ENCODE results near the gene DMRT3.

DNA sequence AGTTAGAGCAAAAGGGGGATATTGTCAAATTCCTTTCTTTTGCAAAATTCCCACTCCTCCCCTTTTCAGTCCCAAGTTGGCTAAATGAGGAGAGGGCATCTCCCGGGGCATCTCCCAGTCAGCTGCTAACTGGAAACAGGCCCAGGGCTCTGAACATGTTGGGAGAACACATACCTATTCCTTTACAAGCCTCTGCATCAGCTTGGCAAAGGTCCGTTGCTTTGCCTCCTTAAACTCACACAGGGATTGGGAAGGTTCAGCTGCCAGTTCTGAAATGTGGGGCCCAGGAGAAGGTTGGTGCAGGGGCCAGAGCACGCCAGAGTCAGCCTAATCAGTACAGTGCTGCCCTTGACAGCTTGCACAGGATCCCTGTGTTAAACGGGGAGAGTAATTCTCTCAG lies 11.0 kb upstream of the DMRT3 start:
- TF ChIP-seq, protein P1, sequence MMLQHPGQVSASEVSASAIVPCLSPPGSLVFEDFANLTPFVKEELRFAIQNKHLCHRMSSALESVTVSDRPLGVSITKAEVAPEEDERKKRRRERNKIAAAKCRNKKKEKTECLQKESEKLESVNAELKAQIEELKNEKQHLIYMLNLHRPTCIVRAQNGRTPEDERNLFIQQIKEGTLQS (CRISPR knock-in tag; conservative IDR thresholded peaks at IDR 0.05), result no peak
- TF ChIP-seq IRF1 (CRISPR knock-in tag; IDR thresholded peaks at IDR 0.05) (no peak), AR (CRISPR knock-in tag; IDR thresholded peaks at IDR 0.05) (no peak), MYBL2 (CRISPR knock-in tag; IDR thresholded peaks at IDR 0.05) (no peak), ZNF121 (CRISPR knock-in tag; IDR thresholded peaks at IDR 0.05) (no peak), TEAD4 (CRISPR knock-in tag; IDR thresholded peaks at IDR 0.05) (no peak), ATF2 (CRISPR knock-in tag; IDR thresholded peaks at IDR 0.05; ENCODE audit: borderline replicate concordance, low read depth) (no peak), JUN (CRISPR knock-in tag; IDR thresholded peaks at IDR 0.05) (no peak)
- TF ChIP-seq, protein P2, sequence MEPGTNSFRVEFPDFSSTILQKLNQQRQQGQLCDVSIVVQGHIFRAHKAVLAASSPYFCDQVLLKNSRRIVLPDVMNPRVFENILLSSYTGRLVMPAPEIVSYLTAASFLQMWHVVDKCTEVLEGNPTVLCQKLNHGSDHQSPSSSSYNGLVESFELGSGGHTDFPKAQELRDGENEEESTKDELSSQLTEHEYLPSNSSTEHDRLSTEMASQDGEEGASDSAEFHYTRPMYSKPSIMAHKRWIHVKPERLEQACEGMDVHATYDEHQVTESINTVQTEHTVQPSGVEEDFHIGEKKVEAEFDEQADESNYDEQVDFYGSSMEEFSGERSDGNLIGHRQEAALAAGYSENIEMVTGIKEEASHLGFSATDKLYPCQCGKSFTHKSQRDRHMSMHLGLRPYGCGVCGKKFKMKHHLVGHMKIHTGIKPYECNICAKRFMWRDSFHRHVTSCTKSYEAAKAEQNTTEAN (CRISPR knock-in tag; IDR thresholded peaks at IDR 0.05), result no peak
- TF ChIP-seq, protein P3, sequence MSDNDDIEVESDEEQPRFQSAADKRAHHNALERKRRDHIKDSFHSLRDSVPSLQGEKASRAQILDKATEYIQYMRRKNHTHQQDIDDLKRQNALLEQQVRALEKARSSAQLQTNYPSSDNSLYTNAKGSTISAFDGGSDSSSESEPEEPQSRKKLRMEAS (CRISPR knock-in tag; IDR thresholded peaks at IDR 0.05), result no peak
- TF ChIP-seq, protein P4, sequence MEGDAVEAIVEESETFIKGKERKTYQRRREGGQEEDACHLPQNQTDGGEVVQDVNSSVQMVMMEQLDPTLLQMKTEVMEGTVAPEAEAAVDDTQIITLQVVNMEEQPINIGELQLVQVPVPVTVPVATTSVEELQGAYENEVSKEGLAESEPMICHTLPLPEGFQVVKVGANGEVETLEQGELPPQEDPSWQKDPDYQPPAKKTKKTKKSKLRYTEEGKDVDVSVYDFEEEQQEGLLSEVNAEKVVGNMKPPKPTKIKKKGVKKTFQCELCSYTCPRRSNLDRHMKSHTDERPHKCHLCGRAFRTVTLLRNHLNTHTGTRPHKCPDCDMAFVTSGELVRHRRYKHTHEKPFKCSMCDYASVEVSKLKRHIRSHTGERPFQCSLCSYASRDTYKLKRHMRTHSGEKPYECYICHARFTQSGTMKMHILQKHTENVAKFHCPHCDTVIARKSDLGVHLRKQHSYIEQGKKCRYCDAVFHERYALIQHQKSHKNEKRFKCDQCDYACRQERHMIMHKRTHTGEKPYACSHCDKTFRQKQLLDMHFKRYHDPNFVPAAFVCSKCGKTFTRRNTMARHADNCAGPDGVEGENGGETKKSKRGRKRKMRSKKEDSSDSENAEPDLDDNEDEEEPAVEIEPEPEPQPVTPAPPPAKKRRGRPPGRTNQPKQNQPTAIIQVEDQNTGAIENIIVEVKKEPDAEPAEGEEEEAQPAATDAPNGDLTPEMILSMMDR (IDR thresholded peaks at IDR 0.05), result no peak
- TF ChIP-seq, protein P5, sequence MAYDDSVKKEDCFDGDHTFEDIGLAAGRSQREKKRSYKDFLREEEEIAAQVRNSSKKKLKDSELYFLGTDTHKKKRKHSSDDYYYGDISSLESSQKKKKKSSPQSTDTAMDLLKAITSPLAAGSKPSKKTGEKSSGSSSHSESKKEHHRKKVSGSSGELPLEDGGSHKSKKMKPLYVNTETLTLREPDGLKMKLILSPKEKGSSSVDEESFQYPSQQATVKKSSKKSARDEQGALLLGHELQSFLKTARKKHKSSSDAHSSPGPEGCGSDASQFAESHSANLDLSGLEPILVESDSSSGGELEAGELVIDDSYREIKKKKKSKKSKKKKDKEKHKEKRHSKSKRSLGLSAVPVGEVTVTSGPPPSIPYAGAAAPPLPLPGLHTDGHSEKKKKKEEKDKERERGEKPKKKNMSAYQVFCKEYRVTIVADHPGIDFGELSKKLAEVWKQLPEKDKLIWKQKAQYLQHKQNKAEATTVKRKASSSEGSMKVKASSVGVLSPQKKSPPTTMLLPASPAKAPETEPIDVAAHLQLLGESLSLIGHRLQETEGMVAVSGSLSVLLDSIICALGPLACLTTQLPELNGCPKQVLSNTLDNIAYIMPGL (CRISPR knock-in tag; IDR thresholded peaks at IDR 0.05), result no peak
